ENCODE data around the gene FOXP1.

FOXP1 gene

GRCh38 chr3:71299160-71299559 lies 284.4 kb downstream of the FOXP1 start:
- TF ChIP-seq JUND (IDR thresholded peaks at IDR 0.05; ENCODE audit: low read depth), result no peak
- DNase-seq (ENCODE audit: low read depth in 1 of 2, low spot score in 1 of 2), result no peak
- in situ Hi-C loops (cut with HindIII; ENCODE audit: low pct_unique_long_range_greater_than_20kb, low sequenced_read_pairs), result no loop called here

- TF ChIP-seq JUND (IDR thresholded peaks at IDR 0.05; ENCODE audit: low read depth), result no peak
- DNase-seq (ENCODE audit: low read depth in 1 of 2, low spot score in 1 of 2), result no peak
- in situ Hi-C loops (cut with HindIII; ENCODE audit: low pct_unique_long_range_greater_than_20kb, low sequenced_read_pairs), result no loop called here
Measured at GRCh38 chr3:71294919-71295318, 288.6 kb downstream of the FOXP1 start.

DNA sequence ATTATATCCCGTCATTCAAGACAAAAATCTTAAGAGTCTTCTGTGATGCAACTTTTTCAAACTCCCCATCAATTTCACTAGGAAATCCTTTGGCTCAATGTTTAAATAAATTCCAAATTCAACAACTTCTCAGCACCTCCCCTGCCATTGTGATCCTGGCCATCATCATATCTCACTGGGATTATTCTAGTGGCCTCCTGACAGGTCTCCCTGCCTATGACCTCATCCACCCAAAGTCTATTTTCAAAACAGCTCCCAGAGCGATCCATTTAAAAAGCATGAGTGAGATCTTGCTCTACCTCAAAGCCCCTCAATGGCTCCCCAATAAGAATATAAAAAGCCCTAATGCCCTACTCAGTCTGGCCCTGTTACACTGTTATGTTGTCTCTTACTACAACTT lies 293.2 kb downstream of the FOXP1 start:
- no peak for TF ChIP-seq JUND (IDR thresholded peaks at IDR 0.05; ENCODE audit: low read depth)

DNA sequence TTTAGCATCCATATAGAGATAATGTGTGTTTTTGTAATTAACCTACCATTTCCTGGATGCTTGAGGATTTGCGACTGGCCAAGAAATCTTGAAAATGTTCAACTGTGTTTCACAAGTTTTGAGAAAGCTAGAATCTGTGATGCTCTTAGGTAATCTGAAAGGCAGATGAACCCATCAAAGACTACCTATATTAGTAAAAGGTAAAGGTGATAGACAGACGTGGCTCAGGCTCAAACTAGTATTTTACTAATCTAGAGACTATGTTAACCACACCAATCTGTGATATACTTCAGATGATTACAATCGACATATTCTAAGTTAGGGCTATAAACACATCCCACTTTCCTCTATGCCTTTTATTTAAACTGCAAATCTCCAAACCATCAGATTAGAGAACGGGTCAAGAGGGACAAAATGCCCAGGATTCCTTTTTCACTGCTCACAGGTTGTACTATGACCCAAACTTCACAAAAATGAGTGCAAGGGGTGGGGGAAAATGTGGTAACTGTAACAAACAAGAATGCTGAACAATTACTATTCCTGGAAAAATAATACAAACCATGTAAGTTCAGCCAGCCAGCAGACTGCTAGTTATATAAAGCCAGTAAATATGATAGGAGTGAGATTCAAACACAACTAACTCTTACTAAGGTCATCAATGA lies 295.1 kb downstream of the FOXP1 start:
- TF ChIP-seq JUND (IDR thresholded peaks at IDR 0.05; ENCODE audit: low read depth), result no peak
- no peak for DNase-seq (ENCODE audit: low read depth in 1 of 2, low spot score in 1 of 2)
- in situ Hi-C loops (cut with HindIII; ENCODE audit: low pct_unique_long_range_greater_than_20kb, low sequenced_read_pairs), result no loop called here

More for the DNA sequence above, 293.2 kb downstream of the FOXP1 start:
- DNase-seq (ENCODE audit: low read depth in 1 of 2, low spot score in 1 of 2), result no peak
- in situ Hi-C loops (cut with HindIII; ENCODE audit: low pct_unique_long_range_greater_than_20kb, low sequenced_read_pairs), result no loop called here

- in situ Hi-C loops (cut with HindIII; ENCODE audit: low pct_unique_long_range_greater_than_20kb, low sequenced_read_pairs), result no loop called here
- DNase-seq (ENCODE audit: low read depth in 1 of 2, low spot score in 1 of 2), result no peak
- no peak for TF ChIP-seq JUND (IDR thresholded peaks at IDR 0.05; ENCODE audit: low read depth)
Measured at GRCh38 chr3:71285086-71285485, 298.4 kb downstream of the FOXP1 start.

DNA sequence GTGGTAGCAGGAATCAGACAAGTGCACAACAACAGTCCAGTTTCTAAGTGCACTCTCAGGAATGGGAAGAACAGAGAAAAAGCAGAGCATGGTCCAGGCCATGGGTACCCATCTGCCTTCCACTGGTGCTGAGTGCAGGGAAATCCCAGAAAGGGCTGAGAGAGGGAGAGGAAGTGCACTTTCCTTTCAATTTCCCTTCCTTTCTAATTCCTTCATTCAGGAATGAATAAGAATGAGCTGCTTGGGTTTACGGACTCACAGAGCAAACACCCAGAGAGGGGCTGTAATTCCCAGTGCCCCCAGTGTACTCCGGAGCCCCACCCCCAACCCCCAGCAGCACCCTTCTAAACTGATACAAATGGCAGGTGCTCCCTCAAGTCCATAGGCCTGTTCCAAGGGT lies 300.6 kb downstream of the FOXP1 start:
- in situ Hi-C loops (cut with HindIII; ENCODE audit: low pct_unique_long_range_greater_than_20kb, low sequenced_read_pairs), result no loop called here
- DNase-seq (ENCODE audit: low read depth in 1 of 2, low spot score in 1 of 2), result no peak
- TF ChIP-seq JUND (IDR thresholded peaks at IDR 0.05; ENCODE audit: low read depth), result no peak

DNA sequence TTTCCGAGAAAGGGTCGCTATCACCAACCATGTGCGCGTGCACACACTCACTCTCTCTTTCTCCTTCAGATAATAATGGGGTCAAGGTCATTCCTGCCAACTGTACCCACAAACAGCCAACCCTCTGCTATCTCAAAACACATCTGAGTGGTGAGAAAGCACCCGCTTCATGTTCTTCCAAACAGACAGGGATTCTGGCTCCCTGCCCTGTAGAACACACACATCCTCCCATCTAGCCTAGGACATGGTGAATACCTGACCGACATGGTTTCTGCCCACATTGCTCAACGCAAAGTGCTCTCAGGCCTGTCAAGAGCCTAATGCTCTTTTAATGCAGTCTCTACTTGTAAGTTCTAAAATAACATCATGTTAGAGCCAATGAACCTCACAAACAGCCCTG lies 302.2 kb downstream of the FOXP1 start:
- DNase-seq (ENCODE audit: low read depth in 1 of 2, low spot score in 1 of 2), result no peak
- TF ChIP-seq JUND (IDR thresholded peaks at IDR 0.05; ENCODE audit: low read depth), result no peak
- in situ Hi-C loops (cut with HindIII; ENCODE audit: low pct_unique_long_range_greater_than_20kb, low sequenced_read_pairs), result no loop called here

DNA sequence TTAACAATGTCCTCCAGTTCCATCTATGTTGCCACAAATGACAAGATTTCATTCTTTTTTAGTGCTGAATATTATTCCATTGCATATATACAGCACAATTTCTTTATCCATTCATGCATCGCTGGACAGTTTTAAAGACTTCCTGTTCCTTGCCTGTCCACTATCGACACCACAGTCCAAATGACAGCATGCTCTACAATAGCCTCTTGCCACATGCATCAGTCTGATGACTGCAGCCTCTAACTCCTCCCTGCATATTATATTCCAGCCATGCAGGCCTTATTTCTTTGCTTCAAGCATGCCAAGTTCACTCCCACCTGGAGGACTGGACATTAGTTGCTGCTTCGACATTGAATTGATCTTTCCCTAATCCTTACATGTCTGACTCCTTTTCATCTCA lies 306.2 kb downstream of the FOXP1 start:
- no peak for DNase-seq (ENCODE audit: low read depth in 1 of 2, low spot score in 1 of 2)
- in situ Hi-C loops (cut with HindIII; ENCODE audit: low pct_unique_long_range_greater_than_20kb, low sequenced_read_pairs), result no loop called here

DNA sequence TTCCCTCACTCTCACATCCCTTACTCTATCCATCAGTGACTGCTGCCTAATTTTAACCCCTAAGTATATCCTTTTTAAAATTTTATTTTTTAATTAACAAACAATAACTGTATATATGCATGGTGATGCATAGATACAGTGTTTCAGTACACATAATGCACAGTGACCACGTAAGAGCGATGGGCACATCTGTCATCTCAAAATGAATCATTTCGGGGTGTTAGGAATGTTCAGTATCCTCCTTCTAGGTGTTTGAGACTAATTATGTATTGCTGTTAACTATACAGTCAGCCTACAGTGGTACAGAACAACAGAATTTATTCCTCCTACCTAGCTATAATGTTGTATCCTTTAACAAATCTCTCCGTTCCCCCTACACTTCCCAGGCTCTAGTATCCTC lies 307.0 kb downstream of the FOXP1 start:
- no peak for DNase-seq (ENCODE audit: low read depth in 1 of 2, low spot score in 1 of 2)
- no peak for TF ChIP-seq JUND (IDR thresholded peaks at IDR 0.05; ENCODE audit: low read depth)
- in situ Hi-C loops (cut with HindIII; ENCODE audit: low pct_unique_long_range_greater_than_20kb, low sequenced_read_pairs), result no loop called here

More for the DNA sequence above, 306.2 kb downstream of the FOXP1 start:
- TF ChIP-seq JUND (IDR thresholded peaks at IDR 0.05; ENCODE audit: low read depth), result no peak

DNA sequence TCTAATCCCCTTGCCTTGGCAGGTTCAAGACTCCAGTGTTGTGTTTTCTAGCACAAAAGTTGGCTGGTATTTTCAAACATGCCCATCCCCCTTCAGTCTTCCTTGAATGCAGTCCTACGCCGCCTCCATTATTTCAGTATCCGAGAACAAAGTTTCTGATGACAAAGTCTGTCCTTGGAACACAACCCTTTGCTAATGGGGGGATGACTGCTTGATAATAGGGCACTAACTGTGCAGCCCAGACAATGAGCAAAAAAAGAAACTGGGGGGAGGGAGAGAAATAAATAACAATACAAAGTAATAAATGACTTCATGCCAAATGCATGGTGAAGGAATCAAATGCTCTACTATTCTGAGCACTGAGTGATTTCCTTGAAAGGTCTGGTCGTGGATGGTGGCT lies 310.1 kb downstream of the FOXP1 start:
- in situ Hi-C loops (cut with HindIII; ENCODE audit: low pct_unique_long_range_greater_than_20kb, low sequenced_read_pairs), result no loop called here
- DNase-seq (ENCODE audit: low read depth in 1 of 2, low spot score in 1 of 2), result no peak
- TF ChIP-seq JUND (IDR thresholded peaks at IDR 0.05; ENCODE audit: low read depth), result no peak

DNA sequence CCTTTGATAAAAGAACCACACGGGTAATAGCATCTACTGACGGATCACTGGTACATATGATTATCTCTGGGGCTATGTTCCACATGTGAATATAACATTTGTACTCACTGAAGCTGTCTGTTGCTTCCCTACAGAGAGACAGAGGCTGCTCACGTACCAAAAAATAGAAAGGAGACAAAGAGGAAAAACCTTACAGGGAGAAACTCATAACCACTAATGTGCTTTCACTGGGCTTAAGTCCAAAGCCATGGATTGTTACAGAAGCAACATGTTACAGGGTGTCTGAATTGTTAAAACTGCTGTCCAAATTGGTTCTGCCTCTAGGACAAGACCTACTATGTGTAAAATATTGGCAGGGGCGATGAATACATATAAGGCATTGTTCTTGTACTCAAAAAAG lies 311.9 kb downstream of the FOXP1 start:
- no peak for TF ChIP-seq JUND (IDR thresholded peaks at IDR 0.05; ENCODE audit: low read depth)
- in situ Hi-C loops (cut with HindIII; ENCODE audit: low pct_unique_long_range_greater_than_20kb, low sequenced_read_pairs), result no loop called here
- DNase-seq (ENCODE audit: low read depth in 1 of 2, low spot score in 1 of 2), result no peak

GRCh38 chr3:71269906-71270305 lies 313.6 kb downstream of the FOXP1 start:
- no peak for TF ChIP-seq JUND (IDR thresholded peaks at IDR 0.05; ENCODE audit: low read depth)
- in situ Hi-C loops (cut with HindIII; ENCODE audit: low pct_unique_long_range_greater_than_20kb, low sequenced_read_pairs), result no loop called here
- no peak for DNase-seq (ENCODE audit: low read depth in 1 of 2, low spot score in 1 of 2)

DNA sequence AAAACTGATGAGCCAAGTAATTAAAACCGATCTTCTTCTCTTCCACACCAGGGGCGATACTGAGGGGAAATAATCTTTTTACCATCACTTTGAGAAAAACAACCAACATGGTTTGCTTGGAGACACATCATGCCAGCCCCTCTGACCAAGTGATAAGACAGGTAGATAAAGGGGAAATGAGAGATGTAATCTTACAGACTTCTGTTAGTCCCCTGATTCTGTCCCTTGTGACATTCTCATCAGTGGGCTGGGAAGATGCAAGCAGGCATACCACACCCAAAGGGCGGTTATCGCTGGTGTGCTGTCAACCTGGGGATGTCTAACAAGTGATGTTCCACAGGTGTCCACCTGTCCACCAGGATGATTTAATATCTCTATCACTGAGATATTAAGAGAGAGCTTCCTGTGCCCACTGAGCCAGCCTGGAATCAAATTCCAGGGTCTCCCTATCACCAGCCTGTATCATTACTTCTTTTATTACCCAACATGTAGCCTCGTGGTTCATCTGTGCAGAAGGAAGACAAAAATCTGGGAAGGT lies 315.0 kb downstream of the FOXP1 start:
- TF ChIP-seq JUND (IDR thresholded peaks at IDR 0.05; ENCODE audit: low read depth), result no peak
- no peak for DNase-seq (ENCODE audit: low read depth in 1 of 2, low spot score in 1 of 2)
- in situ Hi-C loops (cut with HindIII; ENCODE audit: low pct_unique_long_range_greater_than_20kb, low sequenced_read_pairs), result no loop called here

DNA sequence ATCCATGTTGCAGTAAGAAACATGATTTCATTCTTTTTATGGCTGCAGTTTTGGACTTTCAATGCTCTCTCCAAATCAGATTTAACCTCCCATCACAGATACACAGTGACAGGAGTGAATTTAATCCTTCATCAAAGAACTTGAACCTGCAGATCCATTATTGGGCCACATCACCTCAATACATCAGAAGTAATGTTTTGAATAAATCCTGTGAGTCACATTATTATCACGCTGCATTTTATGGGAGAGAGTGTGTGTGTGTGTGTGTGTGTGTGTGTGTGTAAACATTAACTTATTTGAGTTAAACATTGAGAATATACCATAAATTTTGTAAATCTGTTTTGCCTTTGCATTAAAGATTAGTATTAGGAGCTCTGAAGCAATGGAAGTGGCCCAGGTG lies 316.7 kb downstream of the FOXP1 start:
- DNase-seq (ENCODE audit: low read depth in 1 of 2, low spot score in 1 of 2), result no peak
- in situ Hi-C loops (cut with HindIII; ENCODE audit: low pct_unique_long_range_greater_than_20kb, low sequenced_read_pairs), result no loop called here
- TF ChIP-seq JUND (IDR thresholded peaks at IDR 0.05; ENCODE audit: low read depth), result no peak
